RKO (cell line): ENCODE data around the gene ZNF610.

ENCODE experiments used
- DNase-seq: peaks from one replicate; pipeline ENCODE4 v3.0.0-alpha.2; 2016; ENCODE audit warnings: low spot score

The ZNF610 gene

DNA sequence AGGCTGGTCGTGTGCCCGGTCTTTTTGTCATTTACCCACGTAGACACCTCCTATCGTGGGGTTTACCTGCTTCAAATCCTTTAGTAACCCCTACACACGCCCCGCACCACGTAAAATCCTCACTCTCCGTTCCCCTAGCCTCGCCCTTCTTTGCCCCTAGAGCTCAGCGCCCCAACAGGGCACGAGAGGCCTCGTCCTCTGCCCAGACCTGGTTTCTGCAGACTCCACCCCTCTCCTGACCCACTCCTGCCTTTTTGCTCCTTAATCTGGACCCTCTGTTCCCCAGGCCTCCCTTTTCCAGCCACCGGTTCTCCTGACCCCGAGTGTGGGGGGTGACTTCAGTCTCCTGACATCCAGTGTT, 62.0 kb downstream of the ZNF610 start:
- DNase-seq = no peak

- no peak for DNase-seq
Observed at GRCh38 chr19:52410276-52410675, 74.2 kb downstream of the ZNF610 start.

GRCh38 chr19:52415711-52416110, 79.7 kb downstream of the ZNF610 start:
- no peak for DNase-seq
